Fibroblast of lung (primary cell): ENCODE measurements around the gene ITGB3. TPM values are rescaled to one million over a fixed set of nuclear protein-coding genes. Genes with fewer than 3 reads are reported as not detected.

Experiments used
- DNase-seq, 2 donors: peaks; one replicate each; pipeline versions ENCODE4 v3.0.0 to v3.0.0-alpha.2; 2010; ENCODE audit warnings: low read depth in 2 of 2
- H2AFZ ChIP-seq: 2 replicates; pipeline ENCODE4 v1.5.1; 2012; ENCODE audit warnings: low read length, control low read depth, inconsistent platforms
- H3K27ac ChIP-seq: 2 replicates; pipeline ENCODE4 v1.5.1; 2011; ENCODE audit warnings: low read length, control low read depth; ENCODE audit not compliant: insufficient read depth
- H3K27me3 ChIP-seq: 2 replicates; pipeline ENCODE4 v1.5.1; 2011; ENCODE audit warnings: mild to moderate bottlenecking, low read length; ENCODE audit not compliant: control insufficient read depth, insufficient read depth
- H3K36me3 ChIP-seq: 2 replicates; pipeline ENCODE4 v1.5.1; 2011; ENCODE audit warnings: low read length; ENCODE audit not compliant: control insufficient read depth, insufficient read depth
- H3K4me1 ChIP-seq: 2 replicates; pipeline ENCODE4 v1.5.1; 2011; ENCODE audit warnings: low read length; ENCODE audit not compliant: control insufficient read depth, insufficient read depth; ENCODE audit errors: extremely low read depth
- H3K4me2 ChIP-seq: 2 replicates; pipeline ENCODE4 v1.5.1; 2011; ENCODE audit warnings: low read length, control low read depth; ENCODE audit not compliant: insufficient read depth; ENCODE audit errors: extremely low read depth
- H3K4me3 ChIP-seq, 4 experiments: fragments of 200-600 bp in 1 of 4; sonication (generic) in 1 of 4; replicated peaks in 1 of 4; 2 replicates each; pipeline ENCODE4 v1.5.1; 2011 to 2016; ENCODE audit warnings: low read length in 4 of 4, low read depth in 3 of 4, mild to moderate bottlenecking in 3 of 4, control low read depth in 2 of 4, inconsistent platforms in 1 of 4, mixed read lengths in 1 of 4; ENCODE audit not compliant: insufficient read depth in 1 of 4; ENCODE audit errors: control extremely low read depth in 1 of 4
- H3K79me2 ChIP-seq: 2 replicates; pipeline ENCODE4 v1.5.1; 2012; ENCODE audit warnings: mild to moderate bottlenecking, low read length, inconsistent platforms; ENCODE audit not compliant: control insufficient read depth, insufficient read depth
- H3K9ac ChIP-seq: 2 replicates; pipeline ENCODE4 v1.5.1; 2011; ENCODE audit warnings: mild to moderate bottlenecking, low read length, control low read depth; ENCODE audit not compliant: insufficient read depth
- H3K9me3 ChIP-seq: 2 replicates; pipeline ENCODE4 v1.5.1; 2012; ENCODE audit warnings: low read depth, low read length; ENCODE audit not compliant: control insufficient read depth, insufficient read depth
- H4K20me1 ChIP-seq: 2 replicates; pipeline ENCODE4 v1.5.1; 2011; ENCODE audit warnings: low read length; ENCODE audit not compliant: control insufficient read depth, insufficient read depth; ENCODE audit errors: extremely low read depth
- EZH2 ChIP-seq: IDR thresholded peaks from 2 replicates; pipeline ENCODE4 v1.5.1; 2012; ENCODE audit warnings: low read length, control low read depth, mild to moderate bottlenecking; ENCODE audit errors: missing control alignments
- polyA plus RNA-seq, 2 donors: library from polyadenylated mRNA; depleted of rRNA in 1 of 2; stranded (reverse) in 1 of 2; unstranded in 1 of 2; fragments of >200 nt; gene quantifications; 2 replicates each; pipeline ENCODE4 v1.2.1, GENCODE V29; 2011 to 2012; ENCODE audit warnings: missing spikeins in 1 of 2
- total RNA-seq: library from RNA; depleted of rRNA; stranded (reverse); fragments of >200 nt; gene quantifications from 2 replicates; pipeline ENCODE4 v1.2.1, GENCODE V29; 2014
- TF ChIP-seq, protein P1 (sequence below), 2 donors: IDR thresholded peaks in 1 of 2; conservative IDR thresholded peaks in 1 of 2; 1 replicate in 1 of 2; 2 replicates in 1 of 2; pipeline ENCODE4 v1.5.1; 2011 to 2012; ENCODE audit warnings: low read length in 2 of 2, control low read depth in 1 of 2, inconsistent platforms in 1 of 2, low read depth in 1 of 2, mild to moderate bottlenecking in 1 of 2

The ITGB3 gene
- total and polyA plus RNA-seq, 2 donors (not counting 1 experiment from before 2014, with no cell fraction given), result 22.0 to 23.3 TPM

- H3K9ac ChIP-seq, result no peak overlapping the region
- no peaks in the 10 kb centered on the region for H3K79me2 ChIP-seq
- H3K4me1 ChIP-seq, result peaks cover 8% of the 10 kb centered on the region
- no peak for DNase-seq
- no peaks in the 10 kb centered on the region for H3K9me3 ChIP-seq
- no peak overlapping the region for H3K4me3 ChIP-seq
- no peaks in the 10 kb centered on the region for H3K27me3 ChIP-seq
- H3K36me3 ChIP-seq, result no peaks in the 10 kb centered on the region
- no peak overlapping the region for H3K4me2 ChIP-seq
- H2AFZ ChIP-seq, result no peak overlapping the region
- no peak for TF ChIP-seq EZH2
- TF ChIP-seq, protein P1, sequence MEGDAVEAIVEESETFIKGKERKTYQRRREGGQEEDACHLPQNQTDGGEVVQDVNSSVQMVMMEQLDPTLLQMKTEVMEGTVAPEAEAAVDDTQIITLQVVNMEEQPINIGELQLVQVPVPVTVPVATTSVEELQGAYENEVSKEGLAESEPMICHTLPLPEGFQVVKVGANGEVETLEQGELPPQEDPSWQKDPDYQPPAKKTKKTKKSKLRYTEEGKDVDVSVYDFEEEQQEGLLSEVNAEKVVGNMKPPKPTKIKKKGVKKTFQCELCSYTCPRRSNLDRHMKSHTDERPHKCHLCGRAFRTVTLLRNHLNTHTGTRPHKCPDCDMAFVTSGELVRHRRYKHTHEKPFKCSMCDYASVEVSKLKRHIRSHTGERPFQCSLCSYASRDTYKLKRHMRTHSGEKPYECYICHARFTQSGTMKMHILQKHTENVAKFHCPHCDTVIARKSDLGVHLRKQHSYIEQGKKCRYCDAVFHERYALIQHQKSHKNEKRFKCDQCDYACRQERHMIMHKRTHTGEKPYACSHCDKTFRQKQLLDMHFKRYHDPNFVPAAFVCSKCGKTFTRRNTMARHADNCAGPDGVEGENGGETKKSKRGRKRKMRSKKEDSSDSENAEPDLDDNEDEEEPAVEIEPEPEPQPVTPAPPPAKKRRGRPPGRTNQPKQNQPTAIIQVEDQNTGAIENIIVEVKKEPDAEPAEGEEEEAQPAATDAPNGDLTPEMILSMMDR (conservative IDR thresholded peaks at IDR 0.05 in 1 of 2, IDR thresholded peaks at IDR 0.05 in 1 of 2; ENCODE audit: low read depth in 1 of 2, low read length in 2 of 2), result no peak
- no peak overlapping the region for H3K27ac ChIP-seq
- H4K20me1 ChIP-seq, result no peaks in the 10 kb centered on the region
These were observed 31.4 kb downstream of the ITGB3 start for GRCh38 chr17:47285003-47285402.

- Histone ChIP-seq H3K4me3 (no peak overlapping the region), H3K27ac (no peak overlapping the region), H3K9ac (no peak overlapping the region), H4K20me1 (no peaks in the 10 kb centered on the region), H3K4me2 (no peak overlapping the region), H3K79me2 (no peaks in the 10 kb centered on the region), H3K4me1 (peaks cover 4% of the 10 kb centered on the region), H2AFZ (no peak overlapping the region), H3K9me3 (no peaks in the 10 kb centered on the region), H3K36me3 (peaks cover 4% of the 10 kb centered on the region), H3K27me3 (no peaks in the 10 kb centered on the region)
- no peak for DNase-seq
- TF ChIP-seq EZH2, result no peak
- TF ChIP-seq, protein P1 (conservative IDR thresholded peaks at IDR 0.05 in 1 of 2, IDR thresholded peaks at IDR 0.05 in 1 of 2; ENCODE audit: low read depth in 1 of 2, low read length in 2 of 2), result no peak
These were observed 32.7 kb downstream of the ITGB3 start for GRCh38 chr17:47286198-47286914.

DNA sequence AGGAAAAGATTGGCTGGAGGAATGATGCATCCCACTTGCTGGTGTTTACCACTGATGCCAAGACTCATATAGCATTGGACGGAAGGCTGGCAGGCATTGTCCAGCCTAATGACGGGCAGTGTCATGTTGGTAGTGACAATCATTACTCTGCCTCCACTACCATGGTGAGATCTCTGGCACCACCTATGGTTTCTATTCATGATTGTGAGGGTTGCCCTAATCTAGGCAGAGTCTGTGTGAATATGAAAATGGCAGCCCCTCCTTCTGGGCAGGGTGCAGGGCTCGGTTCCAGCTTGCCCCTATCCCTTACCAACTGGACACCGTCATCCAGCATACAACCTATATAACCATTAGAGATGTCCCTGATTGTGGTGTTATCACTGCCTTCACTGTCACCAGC, 33.4 kb downstream of the ITGB3 start:
- Histone ChIP-seq H3K9me3 (no peaks in the 10 kb centered on the region), H3K4me3 (no peak overlapping the region), H3K27ac (no peak overlapping the region), H3K4me1 (peaks cover 4% of the 10 kb centered on the region), H4K20me1 (no peaks in the 10 kb centered on the region), H3K27me3 (no peaks in the 10 kb centered on the region), H3K4me2 (no peak overlapping the region), H3K9ac (no peak overlapping the region), H3K36me3 (peaks cover 4% of the 10 kb centered on the region), H3K79me2 (no peaks in the 10 kb centered on the region), H2AFZ (no peak overlapping the region)
- TF ChIP-seq, protein P1 (conservative IDR thresholded peaks at IDR 0.05 in 1 of 2, IDR thresholded peaks at IDR 0.05 in 1 of 2; ENCODE audit: low read depth in 1 of 2, low read length in 2 of 2), result no peak
- no peak for DNase-seq
